ENCODE data around the gene DISC1. TPM values are rescaled to one million over a fixed set of nuclear protein-coding genes. Genes with fewer than 3 reads are reported as not detected.
"Not testable (repeated sequence)": the region's sequence is repeated elsewhere in the genome, so short reads cannot be mapped to it uniquely, and the experiment has no call there.

Gene DISC1
- total RNA-seq, 2 donors from 2014 or later, result 6.7 to 9.3 TPM

DNA sequence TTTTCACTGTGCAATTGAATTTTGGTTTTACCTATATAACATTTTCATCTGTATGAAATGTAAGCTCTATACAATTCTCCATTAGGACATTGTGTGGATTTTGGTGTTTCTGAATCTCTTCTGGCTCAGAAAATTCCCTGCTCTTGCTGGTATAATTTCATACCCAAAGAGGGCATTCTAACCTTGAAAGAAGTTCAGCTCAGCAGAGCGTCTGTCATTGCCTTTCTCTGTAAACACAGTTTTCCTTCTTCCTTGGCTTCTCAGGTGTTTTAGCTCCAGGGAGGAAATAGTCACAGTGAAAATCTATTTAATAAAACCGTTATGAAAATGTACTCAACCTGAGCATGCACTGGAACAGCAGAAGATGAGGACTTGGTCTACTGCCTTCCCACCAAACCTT is 16.0 kb downstream of the DISC1 start:
- DNase-seq (ENCODE audit: low spot score), result no peak
- no peak for TF ChIP-seq POLR2AphosphoS5 (IDR thresholded peaks at IDR 0.05)
- TF ChIP-seq, protein P1, sequence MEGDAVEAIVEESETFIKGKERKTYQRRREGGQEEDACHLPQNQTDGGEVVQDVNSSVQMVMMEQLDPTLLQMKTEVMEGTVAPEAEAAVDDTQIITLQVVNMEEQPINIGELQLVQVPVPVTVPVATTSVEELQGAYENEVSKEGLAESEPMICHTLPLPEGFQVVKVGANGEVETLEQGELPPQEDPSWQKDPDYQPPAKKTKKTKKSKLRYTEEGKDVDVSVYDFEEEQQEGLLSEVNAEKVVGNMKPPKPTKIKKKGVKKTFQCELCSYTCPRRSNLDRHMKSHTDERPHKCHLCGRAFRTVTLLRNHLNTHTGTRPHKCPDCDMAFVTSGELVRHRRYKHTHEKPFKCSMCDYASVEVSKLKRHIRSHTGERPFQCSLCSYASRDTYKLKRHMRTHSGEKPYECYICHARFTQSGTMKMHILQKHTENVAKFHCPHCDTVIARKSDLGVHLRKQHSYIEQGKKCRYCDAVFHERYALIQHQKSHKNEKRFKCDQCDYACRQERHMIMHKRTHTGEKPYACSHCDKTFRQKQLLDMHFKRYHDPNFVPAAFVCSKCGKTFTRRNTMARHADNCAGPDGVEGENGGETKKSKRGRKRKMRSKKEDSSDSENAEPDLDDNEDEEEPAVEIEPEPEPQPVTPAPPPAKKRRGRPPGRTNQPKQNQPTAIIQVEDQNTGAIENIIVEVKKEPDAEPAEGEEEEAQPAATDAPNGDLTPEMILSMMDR (IDR thresholded peaks at IDR 0.05), result no peak
- TF ChIP-seq POLR2A (IDR thresholded peaks at IDR 0.05), result no peak
- Histone ChIP-seq H3K4me1 (replicated peaks) (no peaks in the 10 kb centered on the region), H3K27me3 (replicated peaks; ENCODE audit: insufficient read depth) (no peaks in the 10 kb centered on the region), H3K36me3 (no peaks in the 10 kb centered on the region), H3K9me3 (no peaks in the 10 kb centered on the region), H3K4me3 (no peak overlapping the region), H3K27ac (no peak overlapping the region)
- WGBS, result 35% methylated on average over 2 of the region's 2 CpGs
- intact Hi-C loops (cut with DNase I), result no loop called here

DNA sequence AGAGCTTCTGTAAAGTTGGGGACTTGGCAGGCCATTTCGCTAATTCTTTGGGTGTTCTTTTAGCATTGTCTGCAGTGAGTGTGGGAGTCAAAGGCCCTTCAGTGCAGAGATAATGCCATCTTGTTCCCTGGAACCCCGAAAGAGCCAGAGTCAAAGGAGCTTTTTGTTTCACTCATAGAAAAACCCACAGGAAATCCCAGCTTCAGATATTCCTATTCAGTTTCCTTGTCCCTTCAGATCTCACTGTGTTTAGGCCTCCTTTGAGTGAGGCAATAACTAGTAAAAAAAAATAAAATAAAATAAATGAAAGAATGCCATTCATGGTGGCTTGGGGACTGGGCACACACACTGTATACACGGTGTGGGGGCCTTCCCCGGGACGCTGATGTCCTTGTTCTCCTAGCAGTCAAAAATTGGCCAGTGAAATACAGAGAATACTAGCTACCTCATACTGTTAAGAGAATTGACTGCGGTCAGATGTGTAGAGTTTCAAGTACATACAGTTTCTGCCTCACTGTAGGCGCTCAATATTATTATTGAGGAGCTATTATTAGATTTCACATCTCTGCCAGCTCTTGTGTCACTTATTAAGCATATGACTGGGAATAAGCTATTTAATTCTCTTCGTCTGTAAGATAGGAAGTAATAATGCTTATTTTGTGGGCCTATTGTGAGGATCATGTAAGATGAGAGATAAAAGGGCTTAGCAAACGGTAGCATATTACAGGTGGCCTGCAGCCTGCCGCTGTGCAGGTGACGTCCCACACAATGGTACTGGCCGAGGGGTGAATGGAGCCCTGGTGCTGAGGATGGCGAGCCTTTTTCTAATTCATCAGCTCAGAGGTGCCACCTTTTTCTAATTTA is 16.7 kb downstream of the DISC1 start:
- intact Hi-C loops (cut with DNase I), result no loop called here
- no peak overlapping the region for H3K27ac ChIP-seq

DNA sequence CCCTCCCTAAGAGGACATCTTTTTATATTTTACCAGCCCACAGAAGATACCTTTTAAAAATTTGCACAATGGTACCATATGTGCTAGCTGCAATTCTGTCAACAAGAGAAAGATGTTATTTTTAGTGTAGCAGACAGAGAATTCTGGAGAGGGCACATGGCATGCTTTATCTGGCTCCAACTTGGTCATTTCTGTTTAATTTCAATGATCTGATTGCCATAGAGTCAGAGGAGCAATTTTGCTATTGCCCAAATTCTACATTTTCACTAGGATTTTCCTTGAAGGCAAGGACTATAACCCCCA is 17.3 kb downstream of the DISC1 start:
- no peak overlapping the region for H3K27ac ChIP-seq
- TF ChIP-seq POLR2AphosphoS5 (IDR thresholded peaks at IDR 0.05), result no peak
- TF ChIP-seq, protein P1 (IDR thresholded peaks at IDR 0.05), result no peak
- TF ChIP-seq POLR2A (IDR thresholded peaks at IDR 0.05), result no peak
- H3K9me3 ChIP-seq, result no peaks in the 10 kb centered on the region
- no peaks in the 10 kb centered on the region for H3K36me3 ChIP-seq
- no peaks in the 10 kb centered on the region for H3K4me1 ChIP-seq (replicated peaks)
- no peaks in the 10 kb centered on the region for H3K27me3 ChIP-seq (replicated peaks; ENCODE audit: insufficient read depth)
- intact Hi-C loops (cut with DNase I), result no loop called here
- DNase-seq (ENCODE audit: low spot score), result no peak
- H3K4me3 ChIP-seq, result no peak overlapping the region

More for the DNA sequence above, 16.7 kb downstream of the DISC1 start:
- H3K4me1 ChIP-seq (replicated peaks), result no peaks in the 10 kb centered on the region
- no peak for DNase-seq (ENCODE audit: low spot score)
- no peak overlapping the region for H3K4me3 ChIP-seq
- H3K27me3 ChIP-seq (replicated peaks; ENCODE audit: insufficient read depth), result no peaks in the 10 kb centered on the region
- no peaks in the 10 kb centered on the region for H3K9me3 ChIP-seq
- no peaks in the 10 kb centered on the region for H3K36me3 ChIP-seq
- TF ChIP-seq, protein P1 (IDR thresholded peaks at IDR 0.05), result no peak
- no peak for TF ChIP-seq POLR2AphosphoS5 (IDR thresholded peaks at IDR 0.05)
- WGBS, result 71% methylated on average over 13 of the region's 13 CpGs

DNA sequence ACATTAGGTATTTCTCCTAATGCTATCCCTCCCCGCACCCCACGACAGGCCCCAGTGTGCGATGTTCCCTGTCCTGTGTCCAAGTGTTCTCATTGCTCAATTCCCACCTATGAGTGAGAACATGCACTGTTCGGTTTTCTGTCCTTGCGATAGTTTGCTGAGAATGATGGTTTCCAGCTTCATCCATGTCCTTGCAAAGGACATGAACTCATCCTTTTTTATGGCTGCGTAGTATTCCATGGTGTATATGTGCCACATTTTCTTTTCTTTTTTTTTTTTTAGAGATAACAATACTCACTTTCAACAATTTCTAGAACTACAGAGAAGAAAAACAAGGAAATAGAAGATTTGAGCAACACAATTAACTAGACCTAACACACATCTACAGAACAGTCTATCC is 19.0 kb downstream of the DISC1 start:
- H3K9me3 ChIP-seq; H3K4me3 ChIP-seq; H3K27ac ChIP-seq; H3K27me3 ChIP-seq (replicated peaks; ENCODE audit: insufficient read depth); intact Hi-C loops (cut with DNase I); H3K36me3 ChIP-seq; DNase-seq (ENCODE audit: low spot score); H3K4me1 ChIP-seq (replicated peaks): not testable (repeated sequence)
- 98% methylated on average over 6 of the region's 6 CpGs for WGBS

DNA sequence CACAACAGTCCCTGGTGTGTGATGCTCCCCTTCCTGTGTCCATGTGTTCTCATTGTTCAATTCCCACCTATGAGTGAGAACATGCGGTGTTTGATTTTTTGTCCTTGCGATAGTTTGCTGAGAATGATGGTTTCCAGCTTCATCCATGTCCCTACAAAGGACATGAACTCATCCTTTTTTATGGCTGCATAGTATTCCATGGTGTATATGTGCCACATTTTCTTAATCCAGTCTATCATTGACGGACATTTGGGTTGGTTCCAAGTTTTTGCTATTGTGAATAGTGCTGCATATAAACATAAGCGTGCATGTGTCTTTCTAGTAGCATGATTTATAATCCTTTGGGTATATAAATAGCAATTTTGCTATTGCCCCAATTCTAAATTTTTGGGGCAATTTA is 19.6 kb downstream of the DISC1 start:
- H3K4me3 ChIP-seq; H3K4me1 ChIP-seq (replicated peaks); DNase-seq (ENCODE audit: low spot score); H3K36me3 ChIP-seq; intact Hi-C loops (cut with DNase I); H3K27me3 ChIP-seq (replicated peaks; ENCODE audit: insufficient read depth); H3K9me3 ChIP-seq; H3K27ac ChIP-seq: not testable (repeated sequence)
- 94% methylated on average over 4 of the region's 4 CpGs for WGBS

DNA sequence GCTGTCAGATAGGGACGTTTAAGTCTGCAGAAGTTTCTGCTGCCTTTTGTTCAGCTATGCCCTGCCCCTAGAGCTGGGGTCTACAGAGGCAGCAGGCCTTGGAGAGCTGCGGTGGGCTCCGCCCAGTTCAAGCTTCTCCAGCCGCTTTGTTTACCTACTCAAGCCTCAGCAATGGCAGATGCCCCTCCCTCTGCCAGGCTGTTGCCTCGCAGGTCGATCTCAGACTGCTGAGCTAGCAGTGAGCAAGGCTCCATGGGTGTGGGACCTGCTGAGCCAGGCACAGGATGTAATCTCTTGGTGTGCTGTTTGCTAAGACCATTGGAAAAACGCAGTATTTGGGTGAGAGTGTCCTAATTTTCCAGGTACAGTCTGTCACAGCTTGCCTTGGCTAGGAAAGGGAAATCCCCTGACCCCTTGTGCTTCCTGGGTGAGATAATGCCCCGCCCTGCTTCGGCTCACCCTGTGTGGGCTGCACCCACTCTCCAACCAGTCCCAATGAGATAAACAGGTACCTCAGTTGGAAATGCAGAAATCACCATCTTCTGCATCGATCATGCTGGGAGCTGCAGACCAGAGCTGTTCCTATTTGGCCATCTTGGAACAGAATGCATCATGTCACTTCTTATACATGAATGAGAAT is 25.2 kb downstream of the DISC1 start:
- H3K36me3 ChIP-seq; intact Hi-C loops (cut with DNase I); H3K27me3 ChIP-seq (replicated peaks; ENCODE audit: insufficient read depth); H3K4me3 ChIP-seq; H3K4me1 ChIP-seq (replicated peaks); H3K9me3 ChIP-seq: not testable (repeated sequence)
- peak; percentile 21 for DNase-seq (ENCODE audit: low spot score)
- H3K27ac ChIP-seq, result peak overlapping the region in 1 of 2 donors; percentile 62
- WGBS, result 69% methylated on average over 10 of the region's 10 CpGs
